Endothelial cell of umbilical vein (primary cell): ENCODE data around the gene CMTM7. TPM values are rescaled to one million over a fixed set of nuclear protein-coding genes. Genes with fewer than 3 reads are reported as not detected.

Experiments
- BruUV-seq: library from RNA; stranded (reverse); fragments of 400-500 nt; replicated peaks from 2 replicates; lab custom pipeline; 2021; lab: Mats Ljungman, UMichigan
- CTCF ChIA-PET: fragments of 300-600, 350-600 bp; sonication (Branson Sonifier 250); formaldehyde crosslinking; loops from one replicate; lab custom pipeline; 2021; ENCODE audit warnings: antibody characterized with exemption, inconsistent platforms; lab: Charles Lee
- POLR2A ChIA-PET: fragments of 300-600, 350-600 bp; sonication (Branson Sonifier 250); formaldehyde crosslinking; loops from one replicate; lab custom pipeline; 2021; ENCODE audit warnings: antibody characterized with exemption, inconsistent platforms; lab: Charles Lee
- DNase-seq: peaks from one replicate; pipeline ENCODE4 v3.0.0-alpha.2; 2011; ENCODE audit warnings: low read depth, low spot score
- FAIRE-seq: peaks from 2 replicates; lab custom pipeline; 2011; peaks lifted over from hg19 to GRCh38; lab: Jason Lieb, UNC
- H2AFZ ChIP-seq: 2 replicates; pipeline ENCODE4 v1.6.0; 2012; ENCODE audit warnings: low read depth, low read length, control low read depth, inconsistent platforms
- H3K27ac ChIP-seq: 2 replicates; pipeline ENCODE4 v1.5.1; 2011; ENCODE audit warnings: low read depth, mild to moderate bottlenecking, control low read depth, low read length, moderate library complexity; ENCODE audit not compliant: insufficient read depth
- H3K27me3 ChIP-seq, 2 experiments: 2 replicates each; pipeline versions ENCODE4 v1.6.0 to v1.6.1; 2011; ENCODE audit warnings: low read length in 2 of 2, mixed read lengths in 1 of 2; ENCODE audit not compliant: control insufficient read depth in 2 of 2, insufficient read depth in 2 of 2
- H3K36me3 ChIP-seq, 2 experiments: 2 replicates in 1 of 2; 3 replicates in 1 of 2; pipeline ENCODE4 v1.5.1; 2011; ENCODE audit warnings: low read length in 2 of 2, mild to moderate bottlenecking in 1 of 2, moderate library complexity in 1 of 2; ENCODE audit not compliant: control insufficient read depth in 2 of 2, insufficient read depth in 2 of 2; ENCODE audit errors: extremely low read depth in 1 of 2
- H3K4me1 ChIP-seq: 3 replicates; pipeline ENCODE4 v1.5.1; 2011; ENCODE audit warnings: mild to moderate bottlenecking, low read length; ENCODE audit not compliant: control insufficient read depth, insufficient read depth; ENCODE audit errors: extremely low read depth
- H3K4me2 ChIP-seq: 2 replicates; pipeline ENCODE4 v1.6.1; 2011; ENCODE audit warnings: low read length, control low read depth, mixed read lengths; ENCODE audit not compliant: insufficient read depth
- H3K4me3 ChIP-seq, 3 experiments: fragments of 200-600 bp in 1 of 3; sonication (generic), shearing (Covaris generic) in 1 of 3; replicated peaks in 1 of 3; 2 replicates each; pipeline ENCODE4 v1.5.1; 2011 to 2016; ENCODE audit warnings: control low read depth in 3 of 3, low read length in 3 of 3, mild to moderate bottlenecking in 2 of 3, inconsistent platforms in 1 of 3, low read depth in 1 of 3, moderate library complexity in 1 of 3; ENCODE audit not compliant: insufficient read depth in 1 of 3
- H3K79me2 ChIP-seq: 2 replicates; pipeline ENCODE4 v1.6.0; 2012; ENCODE audit warnings: low read length, inconsistent platforms; ENCODE audit not compliant: control insufficient read depth, insufficient read depth
- H3K9ac ChIP-seq: replicated peaks from 2 replicates; pipeline ENCODE3; 2011; ENCODE audit warnings: low read length, control low read depth; ENCODE audit not compliant: insufficient read depth; ENCODE audit errors: extremely low read depth
- H3K9me1 ChIP-seq: replicated peaks from 3 replicates; pipeline ENCODE4 v1.6.0; 2011; ENCODE audit warnings: mild to moderate bottlenecking, low read length; ENCODE audit not compliant: control insufficient read depth, insufficient read depth; ENCODE audit errors: extremely low read depth
- H3K9me3 ChIP-seq: replicated peaks from 2 replicates; pipeline ENCODE4 v1.5.1; 2012; ENCODE audit warnings: low read length, inconsistent platforms; ENCODE audit not compliant: control insufficient read depth, insufficient read depth
- H4K20me1 ChIP-seq: replicated peaks from 2 replicates; pipeline ENCODE3; 2011; ENCODE audit warnings: mild to moderate bottlenecking, low read length; ENCODE audit not compliant: control insufficient read depth, insufficient read depth; ENCODE audit errors: extremely low read depth
- EZH2 ChIP-seq: IDR thresholded peaks from 2 replicates; pipeline ENCODE4 v1.6.1; 2012; ENCODE audit warnings: borderline replicate concordance, low read depth, mild to moderate bottlenecking, moderate library complexity, low read length, inconsistent platforms; ENCODE audit not compliant: severe bottlenecking
- FOS ChIP-seq: IDR thresholded peaks from 2 replicates; pipeline ENCODE4 v1.6.1; 2011; ENCODE audit warnings: mild to moderate bottlenecking, low read length, moderate library complexity, borderline replicate concordance; ENCODE audit not compliant: insufficient read depth
- GATA2 ChIP-seq: IDR thresholded peaks from 2 replicates; pipeline ENCODE4 v1.7.0; 2011; ENCODE audit warnings: low read depth, mild to moderate bottlenecking, moderate library complexity, mixed read lengths, low read length; ENCODE audit not compliant: insufficient read length, insufficient read depth
- JUN ChIP-seq: IDR thresholded peaks from 2 replicates; pipeline ENCODE4 v1.6.1; 2011; ENCODE audit warnings: borderline replicate concordance, low read depth; ENCODE audit not compliant: insufficient read length, insufficient read depth
- MAX ChIP-seq: IDR thresholded peaks from 2 replicates; pipeline ENCODE4 v1.6.1; 2011; ENCODE audit not compliant: insufficient read depth, insufficient read length
- MYC ChIP-seq: IDR thresholded peaks from one replicate; pipeline ENCODE4 v1.6.1; 2011; ENCODE audit warnings: mild to moderate bottlenecking, low read depth, low read length
- POLR2A ChIP-seq: IDR thresholded peaks from 2 replicates; pipeline ENCODE4 v1.6.1; 2012; ENCODE audit warnings: low read depth, mild to moderate bottlenecking, control low read depth, low read length
- POLR2AphosphoS5 ChIP-seq: IDR thresholded peaks from 2 replicates; pipeline ENCODE4 v1.6.1; 2012; ENCODE audit warnings: low read depth, mild to moderate bottlenecking, control low read depth, low read length, moderate library complexity; ENCODE audit not compliant: insufficient read depth
- dilution Hi-C: fragments of 300-500 bp; cut with MboI; formaldehyde crosslinking; loops from one replicate; pipeline ENCODE4 v1.15.0; 2019; ENCODE audit warnings: low sequenced_read_pairs; ENCODE audit not compliant: extremely low pct_ligation_motif_present
- intact Hi-C: fragments of 100-400 bp; cut with micrococcal nuclease; formaldehyde crosslinking; loops from one replicate; pipeline ENCODE4 v1.10.0; 2022
- polyA plus RNA-seq, 4 experiments: library from polyadenylated mRNA; depleted of rRNA in 3 of 4; stranded (reverse) in 3 of 4; unstranded in 1 of 4; fragments of >200 nt; gene quantifications; 2 replicates each; pipeline versions ENCODE4 v1.2.1 to v1.2.3, GENCODE V29; 2011 to 2012; ENCODE audit warnings: missing spikeins in 1 of 4
- total RNA-seq: library from RNA; stranded (reverse); gene quantifications from 2 replicates; pipeline ENCODE4 v1.2.3, GENCODE V29; 2021
- TF ChIP-seq, protein P1 (sequence below), 2 donors: IDR thresholded peaks; 1 replicate in 1 of 2; 2 replicates in 1 of 2; pipeline ENCODE4 v1.5.1; 2011; ENCODE audit warnings: low read length in 2 of 2, mild to moderate bottlenecking in 2 of 2, moderate library complexity in 2 of 2, control low read depth in 1 of 2, inconsistent platforms in 1 of 2, low read depth in 1 of 2; ENCODE audit not compliant: insufficient read depth in 1 of 2; ENCODE audit errors: extremely low read depth in 1 of 2

The CMTM7 gene
- total and polyA plus RNA-seq, 2 donors (not counting 3 experiments of a cell fraction or from before 2014, with no cell fraction given) = 44.7 to 88.5 TPM

- H4K20me1 ChIP-seq = no peaks in the 10 kb centered on the region
- H2AFZ ChIP-seq = no peak overlapping the region
- POLR2A ChIA-PET = no interaction called here
- BruUV-seq = no TSS peak
- TF ChIP-seq POLR2A = no peak
- TF ChIP-seq EZH2 = no peak
- no peak for TF ChIP-seq MYC
- TF ChIP-seq FOS = no peak
- TF ChIP-seq, protein P1, sequence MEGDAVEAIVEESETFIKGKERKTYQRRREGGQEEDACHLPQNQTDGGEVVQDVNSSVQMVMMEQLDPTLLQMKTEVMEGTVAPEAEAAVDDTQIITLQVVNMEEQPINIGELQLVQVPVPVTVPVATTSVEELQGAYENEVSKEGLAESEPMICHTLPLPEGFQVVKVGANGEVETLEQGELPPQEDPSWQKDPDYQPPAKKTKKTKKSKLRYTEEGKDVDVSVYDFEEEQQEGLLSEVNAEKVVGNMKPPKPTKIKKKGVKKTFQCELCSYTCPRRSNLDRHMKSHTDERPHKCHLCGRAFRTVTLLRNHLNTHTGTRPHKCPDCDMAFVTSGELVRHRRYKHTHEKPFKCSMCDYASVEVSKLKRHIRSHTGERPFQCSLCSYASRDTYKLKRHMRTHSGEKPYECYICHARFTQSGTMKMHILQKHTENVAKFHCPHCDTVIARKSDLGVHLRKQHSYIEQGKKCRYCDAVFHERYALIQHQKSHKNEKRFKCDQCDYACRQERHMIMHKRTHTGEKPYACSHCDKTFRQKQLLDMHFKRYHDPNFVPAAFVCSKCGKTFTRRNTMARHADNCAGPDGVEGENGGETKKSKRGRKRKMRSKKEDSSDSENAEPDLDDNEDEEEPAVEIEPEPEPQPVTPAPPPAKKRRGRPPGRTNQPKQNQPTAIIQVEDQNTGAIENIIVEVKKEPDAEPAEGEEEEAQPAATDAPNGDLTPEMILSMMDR (IDR thresholded peaks at IDR 0.05; ENCODE audit: extremely low read depth in 1 of 2, insufficient read depth in 1 of 2, low read depth in 1 of 2, low read length in 2 of 2) = no peak
- no peak for TF ChIP-seq JUN
- TF ChIP-seq MAX = no peak
- TF ChIP-seq POLR2AphosphoS5 = no peak
- no peak for TF ChIP-seq GATA2
- no peak for FAIRE-seq
- dilution Hi-C loops = no loop called here
- no peak overlapping the region for H3K27ac ChIP-seq
- H3K36me3 ChIP-seq = no peaks in the 10 kb centered on the region
- no peak overlapping the region for H3K4me2 ChIP-seq
- no peak overlapping the region for H3K9ac ChIP-seq
- intact Hi-C loops = no loop called here
- CTCF ChIA-PET = interaction anchor here (1.1 kb wide), 1 partner anchor 25 kb away, joined by 3 read pairs; no protein-coding TSS in a partner anchor
- no peaks in the 10 kb centered on the region for H3K4me1 ChIP-seq
- no peaks in the 10 kb centered on the region for H3K79me2 ChIP-seq
- no peaks in the 10 kb centered on the region for H3K9me3 ChIP-seq
- H3K27me3 ChIP-seq = no peaks in the 10 kb centered on the region
- no peak overlapping the region for H3K4me3 ChIP-seq
- DNase-seq = no peak
- H3K9me1 ChIP-seq = no peaks in the 10 kb centered on the region
These were observed 42.5 kb upstream of the CMTM7 start for GRCh38 chr3:32349184-32349583.
